ENCODE measurements around the gene TSC2. TPM values are rescaled to one million over a fixed set of nuclear protein-coding genes. Genes with fewer than 3 reads are reported as not detected.
A peak's percentile ranks its signal among the peaks of the same experiment; 100 is the strongest.

Gene TSC2
- total and polyA plus RNA-seq, 2 experiments from 2014 or later, result 52.2 to 53.7 TPM

- no peaks in the 10 kb centered on the region for H3K36me3 ChIP-seq (ENCODE audit: low read depth)
- H4K20me1 ChIP-seq (ENCODE audit: insufficient read depth), result no peaks in the 10 kb centered on the region
- H3K4me2 ChIP-seq (ENCODE audit: unreplicated experiment), result peak overlapping the region; percentile 86
- peak overlapping the region; percentile 72 for H3K9ac ChIP-seq
- no peak overlapping the region for H3K27ac ChIP-seq
- TF ChIP-seq EZH2phosphoT487 (IDR thresholded peaks at IDR 0.05; ENCODE audit: insufficient read depth, low read depth), result no peak
- TF ChIP-seq EZH2 (IDR thresholded peaks at IDR 0.05; ENCODE audit: insufficient read depth, poor library complexity, severe bottlenecking), result no peak
- no peak for DNase-seq
- 37 to 39% methylated on average over 8 of the region's 8 CpGs for WGBS, 2 experiments (ENCODE audit: low coverage in 1 of 2, low lambda C conversion rate in 2 of 2, missing lambda C conversion rate in 2 of 2)
- H3K9me2 ChIP-seq (ENCODE audit: insufficient read depth), result no peaks in the 10 kb centered on the region
- no peaks in the 10 kb centered on the region for H3K27me3 ChIP-seq (replicated peaks; ENCODE audit: insufficient read depth)
- H3K9me3 ChIP-seq (ENCODE audit: low read depth), result no peaks in the 10 kb centered on the region
- H3K4me1 ChIP-seq (ENCODE audit: insufficient read depth), result no peaks in the 10 kb centered on the region
- H2AFZ ChIP-seq, result peak overlapping the region; percentile 85
- peak overlapping the region; percentile 83 for H3K4me3 ChIP-seq
- no peaks in the 10 kb centered on the region for H3F3A ChIP-seq (ENCODE audit: insufficient read depth)
- in situ Hi-C loops (cut with MboI), result no loop called here
- H3K79me2 ChIP-seq (ENCODE audit: insufficient read depth), result peaks cover 29% of the 10 kb centered on the region
Observed at GRCh38 chr16:2046893-2047329, 874 bp upstream of the TSC2 start.

GRCh38 chr16:2048116-2048543, 345 bp downstream of the TSC2 start:
- Histone ChIP-seq H2AFZ (peak overlapping the region; percentile 85), H4K20me1 (ENCODE audit: insufficient read depth) (no peaks in the 10 kb centered on the region), H3K4me2 (ENCODE audit: unreplicated experiment) (peak overlapping the region; percentile 99), H3K9me2 (ENCODE audit: insufficient read depth) (no peaks in the 10 kb centered on the region), H3K9me3 (ENCODE audit: low read depth) (no peaks in the 10 kb centered on the region), H3K27ac (no peak overlapping the region), H3K9ac (peak overlapping the region; percentile 72), H3K27me3 (replicated peaks; ENCODE audit: insufficient read depth) (no peaks in the 10 kb centered on the region), H3K79me2 (ENCODE audit: insufficient read depth) (peaks cover 29% of the 10 kb centered on the region), H3K4me3 (peak overlapping the region; percentile 83), H3K4me1 (ENCODE audit: insufficient read depth) (no peaks in the 10 kb centered on the region), H3F3A (ENCODE audit: insufficient read depth) (no peaks in the 10 kb centered on the region), H3K36me3 (ENCODE audit: low read depth) (no peaks in the 10 kb centered on the region)
- whole genome bisulfite sequencing, 2 experiments (ENCODE audit: low coverage in 1 of 2, low lambda C conversion rate in 2 of 2, missing lambda C conversion rate in 2 of 2), result 0 to 2% methylated on average over 23 to 30 of the region's 30 CpGs
- in situ Hi-C loops (cut with MboI), result no loop called here
- peak; percentile 60 for DNase-seq
- TF ChIP-seq EZH2phosphoT487 (IDR thresholded peaks at IDR 0.05; ENCODE audit: insufficient read depth, low read depth), result no peak
- TF ChIP-seq EZH2 (IDR thresholded peaks at IDR 0.05; ENCODE audit: insufficient read depth, poor library complexity, severe bottlenecking), result no peak

GRCh38 chr16:2053211-2053610, 5.4 kb downstream of the TSC2 start:
- Histone ChIP-seq H3K9me2 (ENCODE audit: insufficient read depth) (no peaks in the 10 kb centered on the region), H3K36me3 (ENCODE audit: low read depth) (no peaks in the 10 kb centered on the region), H3K27ac (no peak overlapping the region), H3K4me1 (ENCODE audit: insufficient read depth) (no peaks in the 10 kb centered on the region), H4K20me1 (ENCODE audit: insufficient read depth) (no peaks in the 10 kb centered on the region), H3K4me2 (ENCODE audit: unreplicated experiment) (no peak overlapping the region), H3K9me3 (ENCODE audit: low read depth) (no peaks in the 10 kb centered on the region), H2AFZ (no peak overlapping the region), H3K79me2 (ENCODE audit: insufficient read depth) (peaks cover 24% of the 10 kb centered on the region), H3K27me3 (replicated peaks; ENCODE audit: insufficient read depth) (no peaks in the 10 kb centered on the region), H3F3A (ENCODE audit: insufficient read depth) (no peaks in the 10 kb centered on the region), H3K9ac (no peak overlapping the region), H3K4me3 (no peak overlapping the region)
- in situ Hi-C loops (cut with MboI), result no loop called here
- TF ChIP-seq EZH2 (IDR thresholded peaks at IDR 0.05; ENCODE audit: insufficient read depth, poor library complexity, severe bottlenecking) (no peak), EZH2phosphoT487 (IDR thresholded peaks at IDR 0.05; ENCODE audit: insufficient read depth, low read depth) (no peak)
- DNase-seq, result no peak
- 93 to 95% methylated on average over 21 of the region's 21 CpGs for WGBS, 2 experiments (ENCODE audit: low coverage in 1 of 2, low lambda C conversion rate in 2 of 2, missing lambda C conversion rate in 2 of 2)

GRCh38 chr16:2053897-2054296, 6.1 kb downstream of the TSC2 start:
- Histone ChIP-seq H3K9me3 (ENCODE audit: low read depth) (no peaks in the 10 kb centered on the region), H3K79me2 (ENCODE audit: insufficient read depth) (peaks cover 18% of the 10 kb centered on the region), H4K20me1 (ENCODE audit: insufficient read depth) (no peaks in the 10 kb centered on the region), H3K27me3 (replicated peaks; ENCODE audit: insufficient read depth) (no peaks in the 10 kb centered on the region), H3K36me3 (ENCODE audit: low read depth) (no peaks in the 10 kb centered on the region), H3K4me3 (no peak overlapping the region), H3F3A (ENCODE audit: insufficient read depth) (no peaks in the 10 kb centered on the region), H3K9ac (no peak overlapping the region), H2AFZ (no peak overlapping the region), H3K27ac (no peak overlapping the region), H3K4me1 (ENCODE audit: insufficient read depth) (no peaks in the 10 kb centered on the region), H3K9me2 (ENCODE audit: insufficient read depth) (no peaks in the 10 kb centered on the region), H3K4me2 (ENCODE audit: unreplicated experiment) (no peak overlapping the region)
- TF ChIP-seq EZH2 (IDR thresholded peaks at IDR 0.05; ENCODE audit: insufficient read depth, poor library complexity, severe bottlenecking), result no peak
- TF ChIP-seq EZH2phosphoT487 (IDR thresholded peaks at IDR 0.05; ENCODE audit: insufficient read depth, low read depth), result no peak
- no peak for DNase-seq
- in situ Hi-C loops (cut with MboI), result no loop called here
- 94 to 96% methylated on average over 17 of the region's 17 CpGs for WGBS, 2 experiments (ENCODE audit: low coverage in 1 of 2, low lambda C conversion rate in 2 of 2, missing lambda C conversion rate in 2 of 2)
